Endodermal cell (in vitro differentiated cells): Measurements from ENCODE around the gene FABP2. TPM values are rescaled to one million over a fixed set of nuclear protein-coding genes. Genes with fewer than 3 reads are reported as not detected.

Experiments used
- DNase-seq: peaks from one replicate; pipeline ENCODE4 v3.0.0-alpha.2; 2017
- H3K27ac ChIP-seq: 2 replicates; pipeline ENCODE4 v1.5.1; 2013; ENCODE audit warnings: mild to moderate bottlenecking, low read depth, low read length, moderate library complexity
- H3K27me3 ChIP-seq: 2 replicates; pipeline ENCODE4 v1.6.1; 2013; ENCODE audit warnings: mild to moderate bottlenecking, low read length, moderate library complexity; ENCODE audit not compliant: insufficient read depth, control insufficient read depth, poor library complexity, severe bottlenecking
- H3K36me3 ChIP-seq: 2 replicates; pipeline ENCODE4 v1.7.0; 2013; ENCODE audit warnings: mild to moderate bottlenecking, low read length, moderate library complexity; ENCODE audit not compliant: control insufficient read depth, insufficient read depth
- H3K4me1 ChIP-seq: one replicate; pipeline ENCODE4 v1.7.0; 2013; ENCODE audit warnings: low read length; ENCODE audit not compliant: control insufficient read depth, insufficient read depth
- H3K4me3 ChIP-seq: 2 replicates; pipeline ENCODE4 v1.5.1; 2013; ENCODE audit warnings: mild to moderate bottlenecking, low read length, moderate library complexity
- H3K9ac ChIP-seq: 2 replicates; pipeline ENCODE4 v1.6.1; 2013; ENCODE audit warnings: mild to moderate bottlenecking, low read length, moderate library complexity; ENCODE audit not compliant: poor library complexity, severe bottlenecking; ENCODE audit errors: extremely low read depth
- H3K9me3 ChIP-seq: 2 replicates; pipeline ENCODE4 v1.6.1; 2013; ENCODE audit warnings: mild to moderate bottlenecking, low read length, moderate library complexity; ENCODE audit not compliant: control insufficient read depth
- H3K27ac Mint-ChIP-seq: 2 replicates; pipeline ENCODE4 v1.8.0; 2020; ENCODE audit warnings: mixed read lengths
- H3K27me3 Mint-ChIP-seq: 2 replicates; pipeline ENCODE4 v1.8.0; 2021; ENCODE audit warnings: mild to moderate bottlenecking, mixed read lengths; ENCODE audit not compliant: insufficient read depth
- H3K36me3 Mint-ChIP-seq: 2 replicates; pipeline ENCODE4 v1.8.0; 2020; ENCODE audit warnings: low read depth, mixed read lengths
- H3K4me1 Mint-ChIP-seq: 2 replicates; pipeline ENCODE4 v1.8.0; 2020; ENCODE audit warnings: mixed read lengths
- H3K4me3 Mint-ChIP-seq: 2 replicates; pipeline ENCODE4 v1.8.0; 2020; ENCODE audit warnings: mild to moderate bottlenecking, moderate library complexity, mixed read lengths
- H3K9me3 Mint-ChIP-seq: 2 replicates; pipeline ENCODE4 v1.8.0; 2020; ENCODE audit warnings: mild to moderate bottlenecking, mixed read lengths
- WGBS, 2 experiments: methylation state at CpG; one replicate each; pipeline versions ENCODE4 v1.1.5 to v1.1.7; 2013; ENCODE audit warnings: missing lambda C conversion rate in 2 of 2, mixed read lengths in 1 of 2; ENCODE audit not compliant: insufficient coverage in 1 of 2, insufficient read length in 1 of 2; 5-methylcytosine and 5-hydroxymethylcytosine counted together
- total RNA-seq, 2 donors: library from RNA; stranded (reverse); fragmentation: NEBNext Ultra II Directional in 1 of 2; extraction: Animal tissue kit (Norgen Biotek cat#: 25700) in 1 of 2; gene quantifications; 2 replicates in 1 of 2; 3 replicates in 1 of 2; pipeline ENCODE4 v1.2.1, GENCODE V29; 2021
- TF ChIP-seq, protein P1 (sequence below): fragments of 200-600 bp; sonication (generic); conservative IDR thresholded peaks from 2 replicates; pipeline ENCODE4 v1.5.0; 2021; ENCODE audit warnings: antibody characterized with exemption, mild to moderate bottlenecking

The FABP2 gene
- total RNA-seq, 2 donors from 2014 or later: not detected

- no peak overlapping the region for H3K4me3 ChIP-seq
- H3K27ac ChIP-seq: no peak overlapping the region
- Mint-ChIP-seq H3K27me3 (no peaks in the 10 kb centered on the region), H3K4me3 (no peak overlapping the region), H3K4me1 (no peaks in the 10 kb centered on the region), H3K9me3 (peaks cover 13% of the 10 kb centered on the region), H3K36me3 (peaks cover 66% of the 10 kb centered on the region), H3K27ac (no peak overlapping the region)
- TF ChIP-seq, protein P1, sequence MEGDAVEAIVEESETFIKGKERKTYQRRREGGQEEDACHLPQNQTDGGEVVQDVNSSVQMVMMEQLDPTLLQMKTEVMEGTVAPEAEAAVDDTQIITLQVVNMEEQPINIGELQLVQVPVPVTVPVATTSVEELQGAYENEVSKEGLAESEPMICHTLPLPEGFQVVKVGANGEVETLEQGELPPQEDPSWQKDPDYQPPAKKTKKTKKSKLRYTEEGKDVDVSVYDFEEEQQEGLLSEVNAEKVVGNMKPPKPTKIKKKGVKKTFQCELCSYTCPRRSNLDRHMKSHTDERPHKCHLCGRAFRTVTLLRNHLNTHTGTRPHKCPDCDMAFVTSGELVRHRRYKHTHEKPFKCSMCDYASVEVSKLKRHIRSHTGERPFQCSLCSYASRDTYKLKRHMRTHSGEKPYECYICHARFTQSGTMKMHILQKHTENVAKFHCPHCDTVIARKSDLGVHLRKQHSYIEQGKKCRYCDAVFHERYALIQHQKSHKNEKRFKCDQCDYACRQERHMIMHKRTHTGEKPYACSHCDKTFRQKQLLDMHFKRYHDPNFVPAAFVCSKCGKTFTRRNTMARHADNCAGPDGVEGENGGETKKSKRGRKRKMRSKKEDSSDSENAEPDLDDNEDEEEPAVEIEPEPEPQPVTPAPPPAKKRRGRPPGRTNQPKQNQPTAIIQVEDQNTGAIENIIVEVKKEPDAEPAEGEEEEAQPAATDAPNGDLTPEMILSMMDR: no peak
- DNase-seq: no peak
- peaks cover 67% of the 10 kb centered on the region for H3K36me3 ChIP-seq
- WGBS, 2 experiments: 90 to 98% methylated on average over 4 to 6 of the region's 6 CpGs
- H3K27me3 ChIP-seq: no peaks in the 10 kb centered on the region
- no peaks in the 10 kb centered on the region for H3K4me1 ChIP-seq
- no peak overlapping the region for H3K9ac ChIP-seq
- H3K9me3 ChIP-seq: peaks cover 19% of the 10 kb centered on the region
These were observed 50.4 kb downstream of the FABP2 start for GRCh38 chr4:119271361-119272085.

DNA sequence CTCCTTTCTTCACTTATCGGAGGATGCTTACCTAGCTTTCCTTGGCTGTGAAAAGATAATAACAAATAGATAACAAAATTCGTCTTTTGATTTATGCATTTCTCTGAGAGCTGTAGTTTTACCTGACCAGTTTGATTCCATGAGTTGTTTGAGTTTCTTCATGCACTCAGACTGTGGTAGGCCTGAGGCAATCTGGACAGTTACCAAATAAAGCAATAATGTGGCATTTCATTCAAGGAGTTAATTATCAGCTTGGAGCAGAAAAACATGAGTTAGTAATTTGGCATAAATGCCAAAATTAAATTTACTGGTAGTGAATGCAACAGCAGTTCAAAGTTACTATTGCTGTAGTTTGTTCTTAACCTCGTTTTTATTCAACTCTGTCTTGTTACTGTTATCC lies 53.5 kb downstream of the FABP2 start:
- no peak overlapping the region for H3K27ac ChIP-seq
- Mint-ChIP-seq H3K4me1 (no peaks in the 10 kb centered on the region), H3K27ac (no peak overlapping the region), H3K9me3 (peaks cover 7% of the 10 kb centered on the region), H3K27me3 (no peaks in the 10 kb centered on the region), H3K36me3 (peaks cover 86% of the 10 kb centered on the region), H3K4me3 (no peak overlapping the region)
- no peaks in the 10 kb centered on the region for H3K27me3 ChIP-seq
- H3K9ac ChIP-seq: no peak overlapping the region
- TF ChIP-seq, protein P1: no peak
- H3K4me3 ChIP-seq: no peak overlapping the region
- H3K36me3 ChIP-seq: peaks cover 93% of the 10 kb centered on the region
- peaks cover 16% of the 10 kb centered on the region for H3K9me3 ChIP-seq
- DNase-seq: no peak
- H3K4me1 ChIP-seq: no peaks in the 10 kb centered on the region
- 90 to 95% methylated on average over 2 to 3 of the region's 3 CpGs for WGBS, 2 experiments

Other genes with a start within 250 kb of the FABP2 start
- gene MYOZ2, start 186.3 kb downstream of the FABP2 start, total RNA-seq: not detected
- 10 to 100 TPM; 32.6 to 60.8 TPM for gene USP53, start 109.4 kb downstream of the FABP2 start, total RNA-seq